GM21576 (cell line): ENCODE results near the gene GPR156.

Experiments used
- ATAC-seq: cut with Tn5 transposase; IDR thresholded peaks from one replicate; pipeline ENCODE4 v1.9.1; 2021; ENCODE audit warnings: mild to moderate bottlenecking, moderate library complexity; ENCODE audit not compliant: unreplicated experiment

GPR156 gene

GRCh38 chr3:120130656-120131055 lies 154.4 kb downstream of the GPR156 start:
- ATAC-seq: no peak

- no peak for ATAC-seq
Measured at GRCh38 chr3:120129718-120130513, 155.1 kb downstream of the GPR156 start.

- no peak for ATAC-seq
Measured at GRCh38 chr3:120129051-120129450, 156.0 kb downstream of the GPR156 start.

GRCh38 chr3:120125992-120126391 lies 159.0 kb downstream of the GPR156 start:
- ATAC-seq: no peak

- no peak for ATAC-seq
Measured at GRCh38 chr3:120119846-120120510, 165.0 kb downstream of the GPR156 start.
